Coronary artery (tissue), 2 donors: ENCODE data around the gene GDF2.

Experiments
- DNase-seq: peaks from one replicate; pipeline ENCODE4 v3.0.0-alpha.2; 2017; ENCODE audit warnings: low spot score
- H3K27ac ChIP-seq, 2 donors: fragments of 200-600 bp; sonication (generic); one replicate each; pipeline ENCODE4 v1.5.1; 2016 to 2019
- H3K4me3 ChIP-seq: fragments of 200-600 bp; sonication (generic); 2 replicates; pipeline ENCODE4 v1.5.1; 2016; ENCODE audit warnings: mild to moderate bottlenecking, moderate library complexity
- CTCF ChIP-seq: fragments of 200-600 bp; sonication (generic); IDR thresholded peaks from one replicate; pipeline ENCODE4 v1.5.1; 2019; ENCODE audit warnings: antibody characterized with exemption

Gene GDF2

GRCh38 chr10:47339186-47339735 lies 17.0 kb downstream of the GDF2 start:
- DNase-seq: peak; percentile 43
- TF ChIP-seq CTCF: no peak

GRCh38 chr10:47339759-47340607 lies 17.7 kb downstream of the GDF2 start:
- no peak for TF ChIP-seq CTCF
- no peak for DNase-seq
- H3K4me3 ChIP-seq: no peak overlapping the region
- H3K27ac ChIP-seq: no peak overlapping the region

More at GRCh38 chr10:47339186-47339735, 17.0 kb downstream of the GDF2 start:
- Histone ChIP-seq H3K27ac (no peak overlapping the region), H3K4me3 (no peak overlapping the region)

GRCh38 chr10:47340608-47341170 lies 18.4 kb downstream of the GDF2 start:
- DNase-seq: no peak
- peak; percentile 77 for TF ChIP-seq CTCF
- H3K27ac ChIP-seq: no peak overlapping the region
- H3K4me3 ChIP-seq: no peak overlapping the region

- no peak for TF ChIP-seq CTCF
- H3K4me3 ChIP-seq: no peak overlapping the region
- no peak for DNase-seq
These were observed 23.0 kb downstream of the GDF2 start for GRCh38 chr10:47344996-47345870.

GRCh38 chr10:47346581-47347302 lies 24.5 kb downstream of the GDF2 start:
- no peak overlapping the region for H3K4me3 ChIP-seq
- TF ChIP-seq CTCF: no peak
- no peak for DNase-seq
- no peak overlapping the region for H3K27ac ChIP-seq

More at GRCh38 chr10:47344996-47345870, 23.0 kb downstream of the GDF2 start:
- no peak overlapping the region for H3K27ac ChIP-seq

GRCh38 chr10:47347303-47347675 lies 25.0 kb downstream of the GDF2 start:
- DNase-seq: no peak
- TF ChIP-seq CTCF: no peak
- H3K4me3 ChIP-seq: no peak overlapping the region
- H3K27ac ChIP-seq: no peak overlapping the region
